Measurements from ENCODE around the gene TPP1.
A peak's percentile ranks its signal among the peaks of the same experiment; 100 is the strongest.

Gene TPP1

GRCh38 chr11:6610591-6610990 lies 8.6 kb downstream of the TPP1 start:
- peak; percentile 12 for DNase-seq

- DNase-seq = peak; percentile 9
Measured at GRCh38 chr11:6609502-6610015, 9.7 kb downstream of the TPP1 start.

GRCh38 chr11:6608726-6609501 lies 10.3 kb downstream of the TPP1 start:
- peak; percentile 7 for DNase-seq

GRCh38 chr11:6608011-6608410 lies 11.2 kb downstream of the TPP1 start:
- no peak for DNase-seq

- DNase-seq = no peak
Measured at GRCh38 chr11:6607190-6607795, 11.9 kb downstream of the TPP1 start.

GRCh38 chr11:6606471-6607189 lies 12.6 kb downstream of the TPP1 start:
- DNase-seq = peak; percentile 76

GRCh38 chr11:6604790-6605189 lies 14.4 kb downstream of the TPP1 start:
- DNase-seq = no peak

GRCh38 chr11:6604081-6604626 lies 15.1 kb downstream of the TPP1 start:
- peak; percentile 69 for DNase-seq

GRCh38 chr11:6603287-6604080 lies 15.7 kb downstream of the TPP1 start, which contains the start of the genes ILK and RRP8:
TSS of gene ILK (plus strand) at chr11:6603774. CDS start at chr11:6604272, 498 bp downstream.
TSS of gene RRP8 (minus strand) at chr11:6603616. CDS start at chr11:6603502, 114 bp downstream.
- DNase-seq = peak; percentile 89

- no peak for DNase-seq
Measured at GRCh38 chr11:6602096-6602940, 16.9 kb downstream of the TPP1 start.

GRCh38 chr11:6601041-6601461 lies 18.2 kb downstream of the TPP1 start:
- no peak for DNase-seq

GRCh38 chr11:6599881-6600390 lies 19.3 kb downstream of the TPP1 start:
- no peak for DNase-seq

GRCh38 chr11:6599449-6599848 lies 19.8 kb downstream of the TPP1 start:
- DNase-seq = no peak

- DNase-seq = no peak
Measured at GRCh38 chr11:6598555-6598954, 20.7 kb downstream of the TPP1 start.

- no peak for DNase-seq
Measured at GRCh38 chr11:6596239-6596877, 22.9 kb downstream of the TPP1 start.

GRCh38 chr11:6594142-6594768 lies 25.0 kb downstream of the TPP1 start:
- DNase-seq = no peak

- no peak for DNase-seq
Measured at GRCh38 chr11:6588018-6588417, 31.2 kb downstream of the TPP1 start.

GRCh38 chr11:6587360-6587953 lies 31.8 kb downstream of the TPP1 start:
- no peak for DNase-seq

Data from CD4-positive, alpha-beta T cell treated with Interleukin-15 for 1 hour (primary cell).